H9 (cell line): ENCODE measurements around the gene PLCH1. TPM values are rescaled to one million over a fixed set of nuclear protein-coding genes. Genes with fewer than 3 reads are reported as not detected.

ENCODE experiments used
- DNase-seq: peaks from one replicate; pipeline ENCODE4 v3.0.0-alpha.2; 2017
- H2AFZ ChIP-seq: one replicate; pipeline ENCODE4 v1.6.1; 2013; ENCODE audit warnings: mild to moderate bottlenecking, low read length, control low read depth, moderate library complexity
- H2AK5ac ChIP-seq: 2 replicates; pipeline ENCODE4 v1.6.1; 2013; ENCODE audit warnings: low read length, control low read depth, mixed read lengths; ENCODE audit not compliant: insufficient read length
- H2BK120ac ChIP-seq: one replicate; pipeline ENCODE4 v1.6.1; 2013; ENCODE audit warnings: low read depth, mild to moderate bottlenecking, low read length, control low read depth, inconsistent platforms; ENCODE audit not compliant: poor library complexity, severe bottlenecking
- H2BK12ac ChIP-seq: 2 replicates; pipeline ENCODE4 v1.6.1; 2013; ENCODE audit warnings: low read length, control low read depth, mixed read lengths, low read depth; ENCODE audit not compliant: insufficient read length
- H2BK15ac ChIP-seq: 2 replicates; pipeline ENCODE4 v1.6.1; 2013; ENCODE audit warnings: low read depth, low read length, control low read depth
- H2BK20ac ChIP-seq: one replicate; pipeline ENCODE4 v1.6.1; 2013; ENCODE audit warnings: low read depth, mild to moderate bottlenecking, low read length, control low read depth, inconsistent platforms; ENCODE audit not compliant: poor library complexity, severe bottlenecking
- H2BK5ac ChIP-seq: 2 replicates; pipeline ENCODE4 v1.6.1; 2013; ENCODE audit warnings: low read length, control low read depth, mixed read lengths; ENCODE audit not compliant: insufficient read length
- H3K14ac ChIP-seq: 2 replicates; pipeline ENCODE4 v1.6.1; 2013; ENCODE audit warnings: low read length, control low read depth; ENCODE audit not compliant: insufficient read depth
- H3K18ac ChIP-seq: 2 replicates; pipeline ENCODE4 v1.6.1; 2013; ENCODE audit warnings: low read depth, mild to moderate bottlenecking, mixed read lengths, low read length, control low read depth; ENCODE audit not compliant: insufficient read length
- H3K23ac ChIP-seq: 2 replicates; pipeline ENCODE4 v1.6.1; 2013; ENCODE audit warnings: low read length, control low read depth, mixed read lengths, low read depth; ENCODE audit not compliant: insufficient read length
- H3K23me2 ChIP-seq: 2 replicates; pipeline ENCODE4 v1.6.1; 2013; ENCODE audit warnings: low read depth, mild to moderate bottlenecking, mixed read lengths, low read length, control low read depth; ENCODE audit not compliant: insufficient read length, poor library complexity, severe bottlenecking
- H3K27ac ChIP-seq: 2 replicates; pipeline ENCODE4 v1.5.1; 2013; ENCODE audit warnings: low read length, control low read depth, mixed read lengths, low read depth; ENCODE audit not compliant: insufficient read length
- H3K27me3 ChIP-seq: 2 replicates; pipeline ENCODE4 v1.6.1; 2013; ENCODE audit warnings: low read length, control low read depth, inconsistent platforms; ENCODE audit not compliant: insufficient read depth
- H3K4ac ChIP-seq: 2 replicates; pipeline ENCODE4 v1.6.1; 2013; ENCODE audit warnings: low read depth, mild to moderate bottlenecking, control low read depth, inconsistent platforms, low read length, moderate library complexity
- H3K4me1 ChIP-seq: 2 replicates; pipeline ENCODE4 v1.6.1; 2013; ENCODE audit warnings: low read length, control low read depth, inconsistent platforms; ENCODE audit not compliant: insufficient read depth
- H3K4me2 ChIP-seq: 2 replicates; pipeline ENCODE4 v1.6.1; 2013; ENCODE audit warnings: low read length, control low read depth, mixed read lengths; ENCODE audit not compliant: insufficient read length, insufficient read depth
- H3K56ac ChIP-seq: 2 replicates; pipeline ENCODE4 v1.6.1; 2013; ENCODE audit warnings: low read depth, mild to moderate bottlenecking, mixed read lengths, low read length, control low read depth; ENCODE audit not compliant: insufficient read length
- H3K79me1 ChIP-seq: 2 replicates; pipeline ENCODE4 v1.6.1; 2013; ENCODE audit warnings: low read depth, mild to moderate bottlenecking, moderate library complexity, low read length, control low read depth, inconsistent platforms; ENCODE audit not compliant: insufficient read depth, poor library complexity, severe bottlenecking
- H3K79me2 ChIP-seq: 2 replicates; pipeline ENCODE4 v1.6.1; 2013; ENCODE audit warnings: low read length, control low read depth, inconsistent platforms; ENCODE audit not compliant: insufficient read depth
- H3K9ac ChIP-seq: 2 replicates; pipeline ENCODE4 v1.6.1; 2013; ENCODE audit warnings: low read length, control low read depth, mixed read lengths; ENCODE audit not compliant: insufficient read length; ENCODE audit errors: extremely low read depth
- H3K9me3 ChIP-seq: one replicate; pipeline ENCODE4 v1.6.1; 2013; ENCODE audit warnings: low read depth, low read length, inconsistent platforms; ENCODE audit not compliant: control insufficient read depth
- H3T11ph ChIP-seq: one replicate; pipeline ENCODE4 v1.6.1; 2013; ENCODE audit warnings: mild to moderate bottlenecking, low read length, control low read depth, inconsistent platforms
- H4K20me1 ChIP-seq: one replicate; pipeline ENCODE4 v1.6.1; 2013; ENCODE audit not compliant: control insufficient read depth, insufficient read length, insufficient read depth
- H4K5ac ChIP-seq: 2 replicates; pipeline ENCODE4 v1.6.1; 2013; ENCODE audit warnings: low read depth, mild to moderate bottlenecking, mixed read lengths, low read length, control low read depth; ENCODE audit not compliant: insufficient read length
- H4K8ac ChIP-seq: replicated peaks from 2 replicates; pipeline ENCODE4 v1.6.1; 2013; ENCODE audit warnings: low read length, control low read depth, mixed read lengths, low read depth; ENCODE audit not compliant: insufficient read length
- H4K91ac ChIP-seq: 2 replicates; pipeline ENCODE4 v1.6.1; 2013; ENCODE audit warnings: low read depth, mild to moderate bottlenecking, moderate library complexity, mixed read lengths, low read length, control low read depth; ENCODE audit not compliant: insufficient read length
- H3K27ac Mint-ChIP-seq, 3 experiments: 2 replicates in 2 of 3; 3 replicates in 1 of 3; pipeline ENCODE4 v1.8.0; 2020 to 2021; ENCODE audit warnings: mixed read lengths in 3 of 3, mild to moderate bottlenecking in 1 of 3, moderate library complexity in 1 of 3
- H3K27me3 Mint-ChIP-seq: 2 replicates; pipeline ENCODE4 v1.8.0; 2021; ENCODE audit warnings: low read depth, mild to moderate bottlenecking, moderate library complexity, mixed read lengths
- H3K36me3 Mint-ChIP-seq, 3 experiments: 2 replicates in 2 of 3; 3 replicates in 1 of 3; pipeline ENCODE4 v1.8.0; 2020 to 2021; ENCODE audit warnings: low read depth in 3 of 3, mixed read lengths in 3 of 3; ENCODE audit not compliant: insufficient read depth in 1 of 3
- H3K4me1 Mint-ChIP-seq, 2 experiments: 2 replicates each; pipeline ENCODE4 v1.8.0; 2020; ENCODE audit warnings: mixed read lengths in 2 of 2
- H3K4me3 Mint-ChIP-seq, 2 experiments: 2 replicates in 1 of 2; 3 replicates in 1 of 2; pipeline ENCODE4 v1.8.0; 2020 to 2021; ENCODE audit warnings: mild to moderate bottlenecking in 2 of 2, mixed read lengths in 2 of 2, moderate library complexity in 1 of 2
- H3K9me3 Mint-ChIP-seq, 2 experiments: 2 replicates in 1 of 2; 3 replicates in 1 of 2; pipeline ENCODE4 v1.8.0; 2020; ENCODE audit warnings: mild to moderate bottlenecking in 2 of 2, mixed read lengths in 2 of 2, moderate library complexity in 1 of 2
- CTCF ChIP-seq: fragments of 200-600 bp; sonication (generic); conservative IDR thresholded peaks from 3 replicates; pipeline ENCODE4 v1.8.0; 2021; ENCODE audit warnings: antibody characterized with exemption, mild to moderate bottlenecking
- WGBS: extraction: QIAGEN DNeasy Blood & Tissue Kit; methylation state at CpG from one replicate; pipeline ENCODE4 v1.1.7; 2013; ENCODE audit warnings: missing lambda C conversion rate, low lambda C conversion rate, mixed read lengths; ENCODE audit not compliant: insufficient read length; ENCODE audit errors: extremely low coverage; 5-methylcytosine and 5-hydroxymethylcytosine counted together
- total RNA-seq: library from RNA; stranded (reverse); gene quantifications from 2 replicates; pipeline ENCODE4 v1.2.1, GENCODE V29; 2021

PLCH1 gene
- total RNA-seq, 1 experiment from 2014 or later, result 19.0 TPM

DNA sequence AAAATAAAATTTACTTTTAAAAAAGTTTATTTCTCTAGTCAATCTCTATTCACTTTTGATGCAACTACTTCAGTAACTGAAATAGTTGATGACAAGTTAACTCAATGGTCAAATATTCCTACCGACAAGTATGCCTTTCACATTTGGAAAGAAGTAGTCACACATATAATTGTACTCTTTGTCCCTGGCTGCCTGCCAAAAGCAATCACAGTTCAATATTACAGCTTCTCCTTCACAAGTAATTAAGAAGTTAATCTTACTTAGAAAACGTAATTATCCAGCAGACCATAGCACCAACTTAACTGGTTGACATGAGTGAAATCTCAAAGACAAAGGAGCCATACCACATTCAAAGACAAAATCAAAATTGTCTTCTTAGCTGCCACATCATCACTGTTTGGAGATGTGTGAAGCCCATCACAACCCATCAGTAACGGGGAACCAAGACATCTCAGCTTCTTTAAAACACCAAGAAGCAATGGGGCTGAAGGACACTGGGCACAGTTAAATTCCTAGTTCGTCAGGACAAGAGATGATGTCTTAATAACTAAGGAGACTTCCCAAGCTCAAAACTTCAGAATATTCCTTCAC, 86.1 kb downstream of the PLCH1 start:
- Mint-ChIP-seq H3K27me3 (no peaks in the 10 kb centered on the region), H3K27ac (no peak overlapping the region), H3K4me1 (peaks cover 6 to 11% of the 10 kb centered on the region in 2 experiments), H3K9me3 (no peaks in the 10 kb centered on the region), H3K36me3 (no peaks in the 10 kb centered on the region), H3K4me3 (no peak overlapping the region)
- Histone ChIP-seq H3K9ac (no peak overlapping the region), H2BK20ac (no peak overlapping the region), H3K27ac (no peak overlapping the region), H3K18ac (no peak overlapping the region), H2BK120ac (no peak overlapping the region), H3K27me3 (no peaks in the 10 kb centered on the region), H3K23ac (no peak overlapping the region), H3K23me2 (no peaks in the 10 kb centered on the region), H4K8ac (no peak overlapping the region), H3K56ac (no peak overlapping the region), H3K79me1 (no peaks in the 10 kb centered on the region), H3K79me2 (no peaks in the 10 kb centered on the region), H3K4ac (no peak overlapping the region), H2BK5ac (no peak overlapping the region), H2BK15ac (no peak overlapping the region), H2BK12ac (no peak overlapping the region), H2AFZ (no peak overlapping the region), H3K9me3 (no peaks in the 10 kb centered on the region), H3T11ph (no peak overlapping the region), H3K4me1 (no peaks in the 10 kb centered on the region), H2AK5ac (no peak overlapping the region), H4K91ac (no peak overlapping the region), H3K4me2 (no peak overlapping the region), H4K5ac (no peak overlapping the region), H4K20me1 (no peaks in the 10 kb centered on the region), H3K14ac (no peak overlapping the region)
- DNase-seq, result no peak
- no CpG with 5 or more reads among the region's 4 CpGs for WGBS
- TF ChIP-seq CTCF, result no peak
